Measurements from ENCODE around the gene NME4. TPM values are rescaled to one million over a fixed set of nuclear protein-coding genes. Genes with fewer than 3 reads are reported as not detected.

The NME4 gene
- total RNA-seq, 4 donors from 2014 or later, result 20.7 to 48.3 (median 25.3) TPM

GRCh38 chr16:401468-402348 lies 4.7 kb downstream of the NME4 start, which contains the start of gene DECR2:
TSS of gene DECR2 (plus strand) at chr16:401885. CDS start at chr16:401964, 79 bp downstream.
- peaks cover 11 to 48% (median 12%) of the 10 kb centered on the region in 3 donors for H3K4me1 ChIP-seq
- 0 to 2% methylated on average over 10 to 22 of the region's 91 CpGs for WGBS, 2 donors
- no peaks in the 10 kb centered on the region for H3K27me3 ChIP-seq
- H3K36me3 ChIP-seq, result no peaks in the 10 kb centered on the region
- peak within 1 kb of the TSS; percentile 82 to 98 (median 85) for H3K4me3 ChIP-seq
- peak within 1 kb of the TSS; percentile 91 to 97 (median 94) for H3K27ac ChIP-seq
- no peaks in the 10 kb centered on the region for H3K9me3 ChIP-seq
- intact Hi-C loops (cut with DNase I), result no loop called here
- DNase-seq, result peak; percentile 86
- TF ChIP-seq CTCF (IDR thresholded peaks at IDR 0.05) (peak in 5 of 6 experiments; percentile 11 to 51 (median 36)), POLR2A (IDR thresholded peaks at IDR 0.05) (peak in 2 of 4 donors; percentile 77 to 94)

- intact Hi-C loops (cut with DNase I), result no loop called here
Observed at GRCh38 chr16:404971-405486, 8.0 kb downstream of the NME4 start.

GRCh38 chr16:405548-406506 lies 8.8 kb downstream of the NME4 start:
- TF ChIP-seq POLR2A (IDR thresholded peaks at IDR 0.05) (no peak), CTCF (IDR thresholded peaks at IDR 0.05) (no peak)
- Histone ChIP-seq H3K4me3 (no peak overlapping the region), H3K9me3 (no peaks in the 10 kb centered on the region), H3K36me3 (peaks cover 0 to 29% (median 0%) of the 10 kb centered on the region in 3 donors), H3K27me3 (no peaks in the 10 kb centered on the region), H3K27ac (no peak overlapping the region), H3K4me1 (peaks cover 5 to 16% (median 5%) of the 10 kb centered on the region in 3 donors)
- WGBS, 2 donors, result 84 to 89% methylated on average over 11 to 12 of the region's 27 CpGs
- no peak for DNase-seq
- intact Hi-C loops (cut with DNase I), result no loop called here

More at GRCh38 chr16:404971-405486, 8.0 kb downstream of the NME4 start:
- 90 to 100% methylated on average over 1 to 5 of the region's 12 CpGs for WGBS, 2 donors
- no peak overlapping the region for H3K27ac ChIP-seq
- no peak overlapping the region for H3K4me3 ChIP-seq
- H3K36me3 ChIP-seq, result peaks cover 0 to 21% (median 0%) of the 10 kb centered on the region in 3 donors
- H3K27me3 ChIP-seq, result no peaks in the 10 kb centered on the region
- peaks cover 11 to 24% (median 12%) of the 10 kb centered on the region in 3 donors for H3K4me1 ChIP-seq
- TF ChIP-seq CTCF (IDR thresholded peaks at IDR 0.05) (no peak), POLR2A (IDR thresholded peaks at IDR 0.05) (no peak)
- DNase-seq, result no peak
- no peaks in the 10 kb centered on the region for H3K9me3 ChIP-seq

GRCh38 chr16:407253-407652 lies 10.3 kb downstream of the NME4 start:
- H3K4me3 ChIP-seq, result no peak overlapping the region
- 92 to 97% methylated on average over 9 to 10 of the region's 16 CpGs for WGBS, 2 donors
- no peaks in the 10 kb centered on the region for H3K27me3 ChIP-seq
- peaks cover 1 to 8% (median 3%) of the 10 kb centered on the region in 3 donors for H3K4me1 ChIP-seq
- peaks cover 0 to 44% (median 5%) of the 10 kb centered on the region in 3 donors for H3K36me3 ChIP-seq
- no peak overlapping the region for H3K27ac ChIP-seq
- no peak for DNase-seq
- intact Hi-C loops (cut with DNase I), result no loop called here
- no peak for TF ChIP-seq POLR2A (IDR thresholded peaks at IDR 0.05)
- no peak for TF ChIP-seq CTCF (IDR thresholded peaks at IDR 0.05)
- no peaks in the 10 kb centered on the region for H3K9me3 ChIP-seq

All from esophagus squamous epithelium (tissue), 5 donors.